Measurements from ENCODE around the gene EIF3F.

Gene EIF3F

GRCh38 chr11:8003187-8003586 lies 16.1 kb downstream of the EIF3F start:
- H3K79me2 ChIP-seq (ENCODE audit: insufficient read depth, low read depth): no peaks in the 10 kb centered on the region
- no peaks in the 10 kb centered on the region for H3K4me1 ChIP-seq (ENCODE audit: low read depth, poor library complexity, severe bottlenecking)
- no peaks in the 10 kb centered on the region for H3K27me3 ChIP-seq (ENCODE audit: insufficient read depth, low read depth)
- H3K36me3 ChIP-seq (ENCODE audit: insufficient read depth): no peaks in the 10 kb centered on the region; the same call in 1 of the 2 replicates
- no peak overlapping the region for H2AFZ ChIP-seq (ENCODE audit: low read depth)
- no peaks in the 10 kb centered on the region for H4K20me1 ChIP-seq (ENCODE audit: insufficient read depth)
- no peak overlapping the region for H3K4me3 ChIP-seq (IDR thresholded peaks at IDR 0.05; ENCODE audit: insufficient read depth, low read depth, low read length)
- no peak for TF ChIP-seq CTCF (conservative IDR thresholded peaks at IDR 0.05; ENCODE audit: low read depth, low read length)
- no peak overlapping the region for H3K27ac ChIP-seq
- H3K9ac ChIP-seq: no peak overlapping the region
- H3K4me2 ChIP-seq: no peak overlapping the region

GRCh38 chr11:8004008-8004407 lies 16.9 kb downstream of the EIF3F start:
- no peaks in the 10 kb centered on the region for H3K79me2 ChIP-seq (ENCODE audit: insufficient read depth, low read depth)
- H3K4me1 ChIP-seq (ENCODE audit: low read depth, poor library complexity, severe bottlenecking): no peaks in the 10 kb centered on the region
- H3K4me3 ChIP-seq (IDR thresholded peaks at IDR 0.05; ENCODE audit: insufficient read depth, low read depth, low read length): no peak overlapping the region
- no peaks in the 10 kb centered on the region for H3K36me3 ChIP-seq (ENCODE audit: insufficient read depth)
- TF ChIP-seq CTCF (conservative IDR thresholded peaks at IDR 0.05; ENCODE audit: low read depth, low read length): no peak
- H3K4me2 ChIP-seq: no peak overlapping the region
- H4K20me1 ChIP-seq (ENCODE audit: insufficient read depth): no peaks in the 10 kb centered on the region
- H3K27me3 ChIP-seq (ENCODE audit: insufficient read depth, low read depth): no peaks in the 10 kb centered on the region
- no peak overlapping the region for H3K27ac ChIP-seq
- no peak overlapping the region for H3K9ac ChIP-seq
- no peak overlapping the region for H2AFZ ChIP-seq (ENCODE audit: low read depth)

- H3K27ac ChIP-seq: no peak overlapping the region
Measured at GRCh38 chr11:8005556-8005955, 18.4 kb downstream of the EIF3F start.

GRCh38 chr11:8006349-8006977 lies 19.3 kb downstream of the EIF3F start:
- Histone ChIP-seq H3K79me2 (ENCODE audit: insufficient read depth, low read depth) (no peaks in the 10 kb centered on the region), H2AFZ (ENCODE audit: low read depth) (no peak overlapping the region), H3K4me2 (no peak overlapping the region), H3K36me3 (ENCODE audit: insufficient read depth) (no peaks in the 10 kb centered on the region), H3K4me1 (ENCODE audit: low read depth, poor library complexity, severe bottlenecking) (no peaks in the 10 kb centered on the region), H3K4me3 (IDR thresholded peaks at IDR 0.05; ENCODE audit: insufficient read depth, low read depth, low read length) (no peak overlapping the region), H3K27me3 (ENCODE audit: insufficient read depth, low read depth) (no peaks in the 10 kb centered on the region), H4K20me1 (ENCODE audit: insufficient read depth) (no peaks in the 10 kb centered on the region), H3K27ac (no peak overlapping the region), H3K9ac (no peak overlapping the region)
- peak; percentile 84 for TF ChIP-seq CTCF (conservative IDR thresholded peaks at IDR 0.05; ENCODE audit: low read depth, low read length)

More at GRCh38 chr11:8005556-8005955, 18.4 kb downstream of the EIF3F start:
- TF ChIP-seq CTCF (conservative IDR thresholded peaks at IDR 0.05; ENCODE audit: low read depth, low read length): no peak
- Histone ChIP-seq H2AFZ (ENCODE audit: low read depth) (no peak overlapping the region), H3K9ac (no peak overlapping the region), H3K36me3 (ENCODE audit: insufficient read depth) (no peaks in the 10 kb centered on the region), H3K4me1 (ENCODE audit: low read depth, poor library complexity, severe bottlenecking) (no peaks in the 10 kb centered on the region), H3K79me2 (ENCODE audit: insufficient read depth, low read depth) (no peaks in the 10 kb centered on the region), H3K4me2 (no peak overlapping the region), H3K4me3 (IDR thresholded peaks at IDR 0.05; ENCODE audit: insufficient read depth, low read depth, low read length) (no peak overlapping the region), H3K27me3 (ENCODE audit: insufficient read depth, low read depth) (no peaks in the 10 kb centered on the region), H4K20me1 (ENCODE audit: insufficient read depth) (no peaks in the 10 kb centered on the region)

All from KMS-11 (cell line).